Measurements from ENCODE around the gene ACLY.

GRCh38 chr17:41941168-41941567 is 22.4 kb upstream of the ACLY start:
- no peak for TF ChIP-seq POLR2A (IDR thresholded peaks at IDR 0.05)
- TF ChIP-seq, protein P1, sequence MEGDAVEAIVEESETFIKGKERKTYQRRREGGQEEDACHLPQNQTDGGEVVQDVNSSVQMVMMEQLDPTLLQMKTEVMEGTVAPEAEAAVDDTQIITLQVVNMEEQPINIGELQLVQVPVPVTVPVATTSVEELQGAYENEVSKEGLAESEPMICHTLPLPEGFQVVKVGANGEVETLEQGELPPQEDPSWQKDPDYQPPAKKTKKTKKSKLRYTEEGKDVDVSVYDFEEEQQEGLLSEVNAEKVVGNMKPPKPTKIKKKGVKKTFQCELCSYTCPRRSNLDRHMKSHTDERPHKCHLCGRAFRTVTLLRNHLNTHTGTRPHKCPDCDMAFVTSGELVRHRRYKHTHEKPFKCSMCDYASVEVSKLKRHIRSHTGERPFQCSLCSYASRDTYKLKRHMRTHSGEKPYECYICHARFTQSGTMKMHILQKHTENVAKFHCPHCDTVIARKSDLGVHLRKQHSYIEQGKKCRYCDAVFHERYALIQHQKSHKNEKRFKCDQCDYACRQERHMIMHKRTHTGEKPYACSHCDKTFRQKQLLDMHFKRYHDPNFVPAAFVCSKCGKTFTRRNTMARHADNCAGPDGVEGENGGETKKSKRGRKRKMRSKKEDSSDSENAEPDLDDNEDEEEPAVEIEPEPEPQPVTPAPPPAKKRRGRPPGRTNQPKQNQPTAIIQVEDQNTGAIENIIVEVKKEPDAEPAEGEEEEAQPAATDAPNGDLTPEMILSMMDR (IDR thresholded peaks at IDR 0.05), result no peak
- TF ChIP-seq POLR2AphosphoS5 (IDR thresholded peaks at IDR 0.05), result no peak
